Hematopoietic multipotent progenitor cell treated with erythropoietin and hydrocortisone succinate and interleukin-3 and kit ligand, for 8 days (in vitro differentiated cells): ENCODE results near the gene ATF3.
A peak's percentile ranks its signal among the peaks of the same experiment; 100 is the strongest.
"Not testable (repeated sequence)": the region's sequence is repeated elsewhere in the genome, so short reads cannot be mapped to it uniquely, and the experiment has no call there.

Experiments
- DNase-seq: peaks from one replicate; pipeline ENCODE4 v3.0.0-alpha.2; 2015

ATF3 gene

DNA sequence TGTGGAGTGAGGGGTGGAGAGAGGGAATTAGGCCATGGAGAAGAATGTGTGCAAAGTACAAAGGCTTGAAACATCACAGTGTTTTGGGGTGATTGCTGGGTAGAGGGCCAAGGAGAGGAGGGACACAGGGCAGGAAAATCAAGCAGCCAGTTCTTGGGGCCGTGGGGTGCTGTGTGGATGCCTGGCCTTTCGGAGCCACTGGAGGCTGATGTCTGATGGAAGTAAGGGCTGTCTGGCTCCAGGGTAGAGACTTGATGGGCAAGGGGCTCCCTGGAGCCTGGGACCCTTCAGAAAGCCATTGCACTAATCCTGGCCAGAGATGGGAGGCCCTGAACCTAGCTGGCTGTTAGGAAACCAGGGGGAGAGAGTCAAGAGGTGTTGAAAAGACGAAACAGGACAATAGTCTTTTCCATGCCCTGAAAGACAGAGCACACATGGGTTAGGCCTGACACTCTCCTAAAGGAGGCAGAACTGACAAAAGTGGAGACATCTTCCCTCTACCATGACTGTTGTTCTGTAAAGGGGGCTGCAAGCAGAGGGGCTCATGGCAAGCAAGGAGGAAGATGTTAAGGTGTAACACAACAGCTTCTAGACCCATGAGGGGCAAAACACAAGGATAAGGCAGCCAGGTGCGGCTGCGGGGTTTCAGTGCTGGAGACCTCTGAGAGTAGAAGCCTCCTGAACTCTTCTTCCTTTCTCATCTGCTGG, 21.0 kb downstream of the ATF3 start:
- no peak for DNase-seq

DNA sequence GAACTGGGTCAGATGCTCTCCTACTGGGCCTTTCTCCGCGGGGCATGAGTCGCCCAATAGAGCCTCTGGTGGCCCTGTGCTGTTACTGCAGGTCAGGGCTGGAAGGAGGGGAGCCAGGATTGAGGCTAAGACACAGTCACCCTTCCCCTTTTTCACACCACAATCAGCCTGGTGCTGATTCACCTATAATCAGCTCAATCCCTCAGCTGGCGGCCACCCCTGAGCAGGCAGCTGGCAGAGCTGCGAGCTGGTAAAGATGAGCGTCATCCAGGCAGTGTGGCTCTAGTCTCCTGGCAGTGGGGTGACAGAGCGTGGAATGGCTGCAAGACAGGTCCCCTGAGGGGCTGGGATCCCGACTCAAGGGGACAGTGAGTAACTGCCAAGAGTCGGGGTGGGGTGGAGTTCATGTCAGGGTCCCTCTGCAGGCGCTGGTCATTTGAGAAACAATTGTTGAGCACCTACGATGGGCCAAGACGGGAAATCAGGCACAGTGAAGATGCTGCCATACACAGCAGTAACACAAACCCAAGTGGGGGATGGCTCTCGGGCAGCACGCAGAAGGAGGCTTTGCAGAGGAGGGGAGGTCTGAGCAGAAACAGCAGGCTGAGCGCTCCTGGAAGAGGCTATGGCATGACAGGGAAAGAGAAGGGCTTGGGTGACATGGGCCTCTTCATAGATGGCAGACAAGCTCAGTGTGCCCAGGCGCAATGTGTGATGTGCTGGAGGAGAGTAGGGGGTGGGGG, 21.8 kb downstream of the ATF3 start:
- DNase-seq, result peak; percentile 55

DNA sequence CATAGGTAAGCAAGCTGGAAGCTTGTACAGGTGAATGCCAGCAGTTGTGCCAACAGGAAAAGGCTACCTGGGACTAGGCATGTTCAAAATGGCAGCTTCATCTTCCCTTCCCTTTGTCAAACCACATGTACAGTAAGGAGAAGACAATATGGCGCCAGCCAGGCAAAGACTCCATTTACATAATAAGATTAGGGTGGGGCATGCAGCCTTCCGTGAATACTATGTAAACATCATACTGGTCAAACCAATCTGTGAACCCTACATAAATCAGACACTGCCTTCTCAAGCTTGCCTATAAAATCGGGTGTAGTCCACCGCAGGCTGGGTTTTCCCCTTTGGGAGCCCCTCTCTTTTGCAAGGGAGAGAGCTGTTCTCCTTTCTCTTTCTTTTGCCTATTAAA, 24.6 kb downstream of the ATF3 start:
- DNase-seq, result no peak

DNA sequence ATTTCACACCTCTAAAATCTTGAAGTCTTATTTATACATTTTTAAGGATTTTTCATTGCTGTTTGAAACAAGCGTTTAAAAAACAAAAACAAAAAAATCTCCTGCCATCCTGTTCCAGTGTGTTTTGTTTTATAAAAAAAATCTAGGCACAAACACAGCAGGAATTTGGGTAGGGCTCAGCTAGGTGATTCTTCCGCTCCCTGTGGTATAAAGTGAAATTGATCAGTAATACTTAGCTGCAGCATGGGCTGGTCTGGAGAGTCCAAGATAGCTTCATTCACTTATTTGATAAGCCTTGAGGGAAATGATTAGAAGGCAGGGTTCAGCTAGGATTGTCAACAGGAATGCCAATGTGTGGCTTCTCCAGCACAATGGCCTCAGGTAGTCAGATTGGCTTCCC, 25.7 kb downstream of the ATF3 start:
- DNase-seq, result no peak

DNA sequence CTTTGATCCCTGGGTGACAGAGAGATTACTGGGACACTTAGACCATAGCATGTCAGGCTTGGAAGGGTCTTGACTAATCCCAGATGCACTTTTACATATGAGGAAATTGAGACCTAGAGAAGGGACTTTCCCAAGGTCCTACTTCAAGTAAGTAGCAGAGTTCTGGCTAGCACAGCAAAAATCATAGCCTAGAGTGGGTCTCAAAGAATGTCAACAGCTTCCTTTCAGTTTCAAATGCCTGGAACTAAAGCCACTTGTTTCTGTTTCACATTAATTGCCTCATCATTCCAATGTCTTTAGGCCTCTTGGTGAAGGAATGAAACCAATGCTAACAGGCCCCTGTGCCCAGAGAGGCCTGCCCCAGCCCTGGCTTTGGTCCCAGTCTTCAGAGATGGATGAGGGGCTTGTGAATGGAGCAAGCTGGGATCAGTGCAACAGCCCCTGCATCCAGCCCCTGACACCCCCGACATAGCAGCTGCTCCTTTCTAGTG, 26.6 kb downstream of the ATF3 start:
- DNase-seq, result no peak

DNA sequence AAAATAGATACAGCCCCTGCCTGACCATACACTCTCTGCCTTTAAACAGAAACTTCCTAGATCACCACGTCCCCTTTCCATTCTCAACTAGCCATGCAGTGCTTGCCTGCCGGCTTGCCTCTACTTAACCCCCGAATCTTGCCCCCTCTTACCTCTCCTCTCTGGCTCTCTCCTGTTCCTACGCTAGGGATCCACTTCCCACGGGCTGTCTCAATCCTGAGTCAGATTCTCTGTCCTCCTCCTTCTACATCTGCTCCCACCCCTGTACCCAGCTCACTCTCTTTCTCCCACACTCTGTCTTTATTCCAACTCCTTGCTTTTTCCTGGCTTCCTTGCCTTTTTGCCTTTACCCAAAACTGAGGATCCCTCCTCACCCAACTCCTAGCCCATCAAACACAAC, 29.3 kb downstream of the ATF3 start:
- no peak for DNase-seq

DNA sequence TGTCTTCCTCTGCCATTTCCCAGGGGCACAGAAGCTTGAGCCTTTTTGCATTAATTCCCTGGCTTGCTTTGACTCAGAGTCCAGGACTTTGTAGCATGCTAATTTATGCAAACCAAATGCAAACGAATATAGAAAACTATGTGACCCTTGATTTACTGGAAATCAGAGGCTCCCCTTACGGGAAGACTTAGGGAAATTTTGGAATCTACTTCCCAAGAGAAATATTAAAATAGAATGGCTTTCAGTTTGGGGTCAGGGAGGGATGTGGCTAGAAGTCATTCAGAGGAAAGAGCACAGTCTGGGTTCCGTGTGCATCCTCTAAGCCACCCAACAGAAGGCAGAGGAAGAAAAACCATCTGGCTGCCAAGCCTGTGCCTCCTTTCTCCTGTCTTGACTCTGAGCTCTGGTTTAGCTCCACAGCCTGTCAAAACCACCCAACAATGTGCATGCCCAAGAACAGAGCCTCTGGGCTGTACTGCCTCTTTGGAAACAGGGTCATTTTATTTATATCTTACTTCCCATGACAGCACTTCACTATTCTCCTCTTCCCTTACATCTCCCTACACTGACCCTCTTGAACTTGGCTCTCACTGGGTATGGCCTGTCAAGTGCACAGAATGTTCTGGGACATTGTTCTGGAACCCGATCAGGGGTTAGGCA, 30.1 kb downstream of the ATF3 start:
- DNase-seq, result no peak

DNA sequence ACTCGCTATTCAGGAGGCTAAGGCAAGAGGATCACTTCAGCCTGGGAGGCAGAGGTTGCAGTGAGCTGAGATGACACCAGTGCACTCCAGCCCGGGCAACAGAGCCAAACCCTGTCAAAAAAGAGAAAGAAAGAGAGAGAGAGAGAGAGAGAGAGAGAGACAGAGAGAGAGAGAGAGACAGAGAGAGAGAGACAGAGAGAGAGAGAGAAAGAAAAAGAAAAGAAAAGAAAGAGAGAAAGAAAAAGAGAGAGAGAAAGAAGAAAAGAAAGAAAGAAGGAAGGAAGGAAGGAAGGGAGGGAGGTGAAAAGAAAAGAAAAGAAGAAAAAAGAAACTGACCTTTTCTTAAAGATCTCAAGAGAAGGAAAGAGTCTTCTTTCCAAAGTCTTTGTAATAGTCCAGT, 31.0 kb downstream of the ATF3 start:
- not testable (repeated sequence) for DNase-seq

DNA sequence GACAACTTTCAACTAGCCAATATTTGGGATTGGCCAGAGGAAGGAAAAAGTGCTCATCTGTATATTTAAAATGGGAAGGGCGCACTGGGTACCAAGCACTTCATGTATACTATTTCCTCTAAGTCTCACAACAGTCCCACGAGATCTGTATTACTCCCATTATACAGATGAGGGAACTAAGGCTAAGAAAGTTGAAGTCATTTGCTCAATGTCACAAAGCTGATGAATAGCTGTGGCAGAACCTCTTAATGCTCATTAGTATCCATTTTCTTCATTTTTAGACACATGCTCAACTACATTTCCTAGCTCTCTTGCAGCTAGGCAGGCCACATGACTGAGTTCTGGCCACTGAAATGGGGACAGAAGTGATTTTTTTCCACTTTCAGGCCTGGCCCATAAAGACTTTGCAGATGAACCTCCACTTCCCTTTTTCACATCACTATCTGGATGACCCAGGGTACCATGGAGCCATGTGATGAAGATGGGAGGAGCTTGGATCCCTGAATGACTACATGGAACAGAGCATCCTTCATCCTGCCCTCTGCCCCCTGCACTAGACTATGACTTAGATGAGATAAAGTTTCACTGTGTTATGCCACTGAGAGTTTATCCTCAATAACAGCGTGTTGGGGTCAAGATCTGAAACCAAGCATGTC, 31.8 kb downstream of the ATF3 start:
- peak; percentile 3 for DNase-seq

DNA sequence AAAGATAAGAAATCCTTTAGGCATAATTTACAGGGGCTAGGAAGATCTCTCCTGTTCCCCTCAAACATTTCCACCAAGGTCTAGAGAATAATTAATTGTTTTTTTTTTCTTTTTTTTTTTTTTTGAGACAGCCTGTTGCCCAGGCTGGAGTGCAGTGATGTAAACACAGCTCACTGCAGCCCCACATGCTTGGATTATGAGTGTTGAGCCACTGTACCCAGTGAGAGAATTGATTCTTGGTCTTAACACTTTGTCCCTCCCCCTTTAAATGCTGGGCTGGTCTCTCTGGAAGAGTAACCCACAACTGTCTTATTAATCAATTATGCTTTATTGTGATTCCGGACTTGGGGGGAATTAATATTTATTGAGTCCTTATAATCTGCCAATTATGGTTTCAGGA, 33.4 kb downstream of the ATF3 start:
- no peak for DNase-seq

DNA sequence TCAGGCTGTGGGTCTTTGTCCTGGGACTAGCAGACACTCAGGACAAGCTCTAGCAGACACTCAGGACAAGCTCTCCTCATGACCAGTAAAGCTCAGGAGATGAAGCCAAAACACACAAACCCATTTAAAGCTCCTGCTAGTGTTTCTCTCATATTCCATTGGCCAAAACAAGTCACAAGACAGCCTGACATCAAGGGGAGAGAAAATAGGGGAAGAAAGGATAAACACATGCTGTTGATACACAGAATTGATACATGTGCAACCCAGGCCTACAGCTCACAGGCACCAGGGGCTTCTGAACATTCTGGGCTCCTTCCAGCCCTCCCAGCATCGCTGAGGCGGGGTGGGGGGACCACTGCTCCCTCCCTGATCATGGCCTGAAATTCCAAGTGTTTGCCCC, 35.3 kb downstream of the ATF3 start:
- DNase-seq, result no peak

DNA sequence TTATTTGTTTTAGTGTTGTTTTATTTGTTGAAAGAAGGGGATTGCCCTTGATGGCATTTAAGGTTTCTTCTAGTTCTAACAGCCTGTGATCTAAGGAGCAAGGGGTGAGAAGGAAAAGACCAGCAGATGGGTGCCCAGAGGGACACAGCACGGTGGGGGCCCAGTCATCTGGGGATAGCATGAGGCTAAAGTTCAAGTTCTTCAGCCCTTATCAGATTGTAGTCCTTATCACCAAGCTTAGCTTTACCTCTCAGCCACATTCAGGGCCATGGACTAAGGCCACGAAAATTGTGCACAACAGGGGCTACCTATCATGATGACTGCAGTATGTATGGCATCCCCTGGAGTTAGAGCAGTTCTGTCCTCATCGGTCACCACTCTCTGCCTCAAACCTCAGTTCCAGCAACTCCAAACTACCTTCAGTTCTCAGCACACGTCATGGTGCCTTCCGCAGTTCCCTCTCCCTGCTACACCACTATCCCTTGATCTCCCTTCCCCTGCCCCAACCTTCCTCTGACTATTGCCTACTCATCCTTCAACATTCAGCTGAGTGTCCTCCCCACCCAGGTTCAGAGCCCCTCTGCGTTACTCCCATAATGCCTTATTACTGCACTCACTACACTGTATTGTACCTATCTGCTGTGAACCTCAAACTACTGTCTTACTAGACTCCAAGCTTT, 36.4 kb downstream of the ATF3 start:
- no peak for DNase-seq

DNA sequence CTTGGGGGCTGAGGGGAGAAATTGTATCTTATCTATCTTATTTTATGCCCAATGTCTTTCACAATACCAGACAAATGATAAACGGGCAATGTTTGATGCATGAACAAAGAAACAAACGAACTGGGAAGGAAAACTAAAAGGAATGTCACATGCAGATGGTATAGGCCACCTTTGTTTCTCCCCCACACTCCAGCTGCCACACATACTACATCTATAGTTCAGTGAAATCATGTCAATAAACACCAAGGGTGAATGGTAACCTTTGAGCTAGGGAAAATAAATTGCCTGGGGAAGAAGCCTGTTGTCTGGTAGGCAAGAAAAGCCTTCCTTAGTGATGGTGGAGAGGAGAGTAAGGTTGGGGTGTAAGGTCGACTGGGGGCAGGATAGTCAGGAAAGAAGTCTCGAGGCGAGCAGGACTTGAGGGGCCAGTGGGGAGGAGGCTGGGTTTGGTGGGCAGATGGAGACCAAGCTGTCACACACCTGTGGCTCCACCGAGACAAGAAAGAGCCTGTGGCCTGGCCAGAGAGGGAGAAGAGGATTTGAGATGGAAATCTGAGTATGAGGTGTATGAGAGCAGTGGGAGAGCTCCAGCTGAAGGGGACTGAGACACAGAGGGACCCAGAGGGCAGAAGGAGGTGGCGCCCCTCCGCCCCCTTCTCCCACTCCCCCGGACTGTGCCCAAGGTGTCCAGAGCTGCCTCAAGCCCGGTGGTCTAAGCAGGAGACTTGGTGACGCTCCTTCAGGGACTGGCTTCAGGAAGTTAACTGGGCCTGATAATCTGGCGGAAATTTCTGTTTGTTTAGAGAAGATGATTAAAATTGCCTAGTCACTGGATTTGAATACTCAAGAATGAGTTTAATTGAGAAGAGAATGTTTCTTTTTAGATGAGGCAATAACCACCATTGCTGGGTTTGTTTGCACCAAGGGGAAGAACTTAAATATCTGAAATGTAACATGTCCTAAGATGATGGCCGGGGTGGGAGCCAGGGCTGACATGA, 37.3 kb downstream of the ATF3 start:
- no peak for DNase-seq

DNA sequence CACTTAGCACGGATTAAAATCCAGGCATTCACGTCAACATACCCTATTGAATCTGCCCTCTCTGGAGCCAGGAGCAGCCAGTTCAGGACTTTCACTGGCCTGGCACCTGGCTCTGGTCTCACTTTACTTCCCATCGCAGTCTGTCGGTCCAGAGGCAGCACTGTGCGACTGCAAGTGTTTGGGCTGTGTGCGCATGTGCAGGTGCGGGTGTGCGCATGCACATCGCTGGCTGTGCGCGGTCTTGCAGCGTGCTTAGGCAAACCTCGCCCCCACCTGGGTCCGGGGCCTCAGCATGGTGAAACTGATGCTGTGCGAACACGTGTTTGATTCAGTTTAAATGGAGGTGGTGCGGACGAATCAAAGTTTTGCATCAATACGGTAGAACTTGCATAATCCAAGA, 38.0 kb downstream of the ATF3 start:
- no peak for DNase-seq

DNA sequence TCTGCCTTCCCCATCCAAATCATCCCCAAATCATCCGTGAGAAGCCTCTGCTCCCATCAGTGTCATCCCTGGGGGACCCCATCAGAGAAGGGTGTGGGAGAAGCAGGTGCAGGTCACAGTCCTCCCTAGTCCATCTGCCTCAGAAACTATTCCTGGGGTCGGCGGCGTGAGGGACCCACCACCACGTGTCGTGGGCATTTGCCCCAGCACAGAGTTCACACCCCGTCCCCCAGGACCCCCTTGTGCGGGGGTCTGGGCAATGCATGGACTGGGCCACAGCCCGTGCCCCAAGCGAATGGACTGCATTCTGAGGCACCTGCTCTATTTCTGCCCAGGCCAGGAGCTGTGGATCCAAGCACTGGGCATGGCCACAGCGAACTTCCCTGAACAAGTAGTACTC, 38.4 kb downstream of the ATF3 start:
- DNase-seq, result no peak

DNA sequence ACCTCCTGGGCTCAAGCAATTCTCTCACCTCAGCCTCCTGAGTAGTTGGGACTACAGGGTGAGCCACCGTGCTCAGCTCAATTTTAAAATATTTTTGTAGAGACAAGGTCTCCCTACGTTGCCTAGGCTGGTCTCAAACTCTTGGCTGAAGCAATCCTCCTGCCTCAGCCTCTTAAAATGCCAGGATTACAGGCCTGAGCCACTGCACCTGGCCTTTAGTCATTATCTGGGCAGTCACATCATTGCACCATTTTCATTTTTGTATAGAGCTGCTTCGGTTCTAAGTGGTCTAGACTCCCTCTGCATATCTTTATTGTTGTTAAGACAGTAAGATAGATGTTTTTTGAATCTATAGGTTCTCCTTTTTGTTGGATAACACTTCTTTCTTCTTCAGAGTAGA, 39.9 kb downstream of the ATF3 start:
- DNase-seq, result no peak

DNA sequence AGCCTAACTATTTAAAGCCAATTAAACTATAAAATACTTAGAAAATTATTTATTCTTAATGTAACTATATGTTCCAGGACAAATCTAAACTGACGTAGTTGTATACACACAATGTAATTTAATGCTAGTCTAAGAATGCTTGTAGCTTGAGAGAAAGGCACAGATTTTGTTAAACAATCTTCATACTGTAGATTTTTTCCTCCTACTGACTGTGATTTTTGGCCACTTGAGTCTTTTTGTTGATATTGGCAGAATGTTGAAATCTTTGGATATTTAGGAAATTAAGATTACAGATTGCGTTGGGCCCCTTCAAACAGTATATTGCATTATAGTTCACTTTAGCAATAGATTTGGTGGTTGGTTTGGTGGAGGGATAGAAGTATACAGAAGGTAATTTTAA, 40.5 kb downstream of the ATF3 start:
- no peak for DNase-seq

DNA sequence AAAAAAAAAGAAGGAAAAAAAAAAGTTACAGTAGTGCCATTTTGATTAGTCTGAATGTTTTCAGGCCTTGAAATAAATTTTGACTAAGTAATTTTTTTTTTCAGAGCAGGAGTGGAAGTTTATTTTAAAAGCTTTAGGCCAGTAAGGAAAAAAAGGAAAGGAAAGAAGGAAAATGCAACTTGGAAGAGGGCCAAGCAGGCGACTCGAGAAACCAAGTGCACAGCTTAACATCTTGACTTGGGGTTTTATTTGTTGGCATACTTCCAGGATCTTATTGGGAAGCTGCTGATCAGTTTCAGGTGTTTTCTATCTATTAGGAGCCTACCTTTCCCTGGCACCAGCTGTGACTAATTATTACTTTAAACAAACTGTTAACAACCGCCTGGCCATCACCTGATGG, 41.7 kb downstream of the ATF3 start:
- DNase-seq, result no peak

DNA sequence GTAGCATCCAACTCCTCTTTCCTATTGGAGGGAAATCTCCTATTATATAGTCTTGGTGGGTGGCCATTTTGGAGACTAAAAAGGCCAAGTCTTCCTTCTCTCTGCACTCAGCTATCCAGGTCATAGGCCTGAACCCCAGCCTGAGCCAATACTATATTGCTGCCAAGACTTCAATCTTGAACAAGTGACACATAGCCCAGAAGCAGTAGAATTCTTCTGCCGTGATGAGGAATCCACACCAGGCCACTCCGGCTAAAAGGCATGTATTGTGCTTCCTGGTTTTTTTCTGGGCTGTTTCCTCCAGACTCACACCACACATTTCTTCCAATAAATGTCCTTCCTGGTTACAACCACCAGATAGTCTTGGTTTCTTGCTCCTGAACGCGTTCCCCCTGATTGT, 43.0 kb downstream of the ATF3 start:
- no peak for DNase-seq

DNA sequence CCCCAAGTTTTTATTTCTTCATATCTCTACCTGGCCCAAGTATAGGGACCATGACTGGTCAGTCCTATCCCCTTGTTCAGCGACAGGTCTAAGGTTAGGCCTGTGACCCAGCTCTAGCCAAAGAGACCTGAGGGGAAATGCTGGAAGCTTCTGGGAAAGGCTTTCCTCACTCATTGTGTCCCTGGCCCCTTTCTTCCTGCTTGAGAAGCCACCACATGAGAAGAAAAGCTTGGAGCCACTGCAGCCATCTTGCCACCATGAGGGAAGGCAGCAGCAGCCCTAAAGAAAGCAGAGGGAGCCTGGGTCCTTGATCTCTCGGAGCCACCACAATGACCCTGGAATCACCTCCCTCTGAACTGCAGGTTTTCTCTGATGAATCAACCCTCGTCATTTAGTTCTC, 43.4 kb downstream of the ATF3 start:
- no peak for DNase-seq

DNA sequence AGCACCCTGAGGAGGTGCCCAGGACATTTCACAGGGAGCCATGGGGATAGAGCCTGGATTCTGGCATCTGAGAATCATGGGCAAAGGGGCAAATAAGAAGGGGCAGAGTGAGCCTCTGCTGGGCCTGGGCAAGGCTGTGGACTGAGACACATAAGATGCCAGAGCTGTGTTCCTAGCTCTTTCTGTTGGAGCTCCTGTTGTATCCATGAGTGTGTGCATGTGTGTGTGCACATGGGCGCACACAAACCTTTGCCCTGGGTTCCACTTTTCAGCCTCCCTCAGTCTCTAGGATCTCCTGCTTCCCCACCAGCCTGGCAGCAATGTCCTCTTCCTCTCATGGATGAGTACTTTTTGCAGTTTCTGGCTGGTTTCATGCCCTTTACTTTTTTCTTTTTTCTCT, 44.0 kb downstream of the ATF3 start:
- DNase-seq, result no peak
